Measurements from ENCODE around the gene ANKMY1.

DNA sequence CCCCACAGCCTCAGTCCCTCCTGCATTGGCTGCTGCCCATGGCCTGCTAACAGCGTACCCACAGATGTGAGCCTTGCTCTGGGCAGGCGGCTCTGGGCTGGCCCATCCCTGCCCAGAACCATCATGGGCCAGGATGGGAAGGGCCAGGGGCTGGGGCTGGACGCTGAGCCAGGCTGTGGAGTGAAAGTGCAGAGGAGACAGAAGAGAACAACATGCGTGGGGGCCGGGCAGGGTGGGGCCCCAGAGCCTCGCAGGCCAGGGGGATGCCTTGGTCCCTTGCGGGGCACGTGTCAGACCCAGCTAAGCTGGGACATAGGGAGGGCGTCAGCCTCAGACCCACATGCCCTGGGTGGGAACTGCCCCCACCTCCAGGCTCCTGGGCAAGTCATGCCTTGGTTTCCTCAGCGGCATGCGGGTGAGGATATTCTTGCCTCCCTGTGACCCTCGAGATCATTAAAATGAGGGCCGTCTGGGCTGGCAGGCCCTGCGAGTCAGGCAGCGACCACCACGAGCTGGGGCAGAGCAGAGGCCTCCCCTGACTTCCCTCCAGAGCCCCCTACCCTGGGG is 95.0 kb downstream of the ANKMY1 start:
- no peak for TF ChIP-seq EP300 (IDR thresholded peaks at IDR 0.05)
- TF ChIP-seq, protein P1, sequence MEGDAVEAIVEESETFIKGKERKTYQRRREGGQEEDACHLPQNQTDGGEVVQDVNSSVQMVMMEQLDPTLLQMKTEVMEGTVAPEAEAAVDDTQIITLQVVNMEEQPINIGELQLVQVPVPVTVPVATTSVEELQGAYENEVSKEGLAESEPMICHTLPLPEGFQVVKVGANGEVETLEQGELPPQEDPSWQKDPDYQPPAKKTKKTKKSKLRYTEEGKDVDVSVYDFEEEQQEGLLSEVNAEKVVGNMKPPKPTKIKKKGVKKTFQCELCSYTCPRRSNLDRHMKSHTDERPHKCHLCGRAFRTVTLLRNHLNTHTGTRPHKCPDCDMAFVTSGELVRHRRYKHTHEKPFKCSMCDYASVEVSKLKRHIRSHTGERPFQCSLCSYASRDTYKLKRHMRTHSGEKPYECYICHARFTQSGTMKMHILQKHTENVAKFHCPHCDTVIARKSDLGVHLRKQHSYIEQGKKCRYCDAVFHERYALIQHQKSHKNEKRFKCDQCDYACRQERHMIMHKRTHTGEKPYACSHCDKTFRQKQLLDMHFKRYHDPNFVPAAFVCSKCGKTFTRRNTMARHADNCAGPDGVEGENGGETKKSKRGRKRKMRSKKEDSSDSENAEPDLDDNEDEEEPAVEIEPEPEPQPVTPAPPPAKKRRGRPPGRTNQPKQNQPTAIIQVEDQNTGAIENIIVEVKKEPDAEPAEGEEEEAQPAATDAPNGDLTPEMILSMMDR (IDR thresholded peaks at IDR 0.05): no peak
- TF ChIP-seq POLR2A (IDR thresholded peaks at IDR 0.05): no peak

All from stomach (tissue), 4 donors.